Endodermal cell (in vitro differentiated cells): ENCODE results near the gene TNFRSF19. TPM values are rescaled to one million over a fixed set of nuclear protein-coding genes. Genes with fewer than 3 reads are reported as not detected.

ENCODE experiments used
- DNase-seq: peaks from one replicate; pipeline ENCODE4 v3.0.0-alpha.2; 2017
- H3K27ac ChIP-seq: 2 replicates; pipeline ENCODE4 v1.5.1; 2013; ENCODE audit warnings: mild to moderate bottlenecking, low read depth, low read length, moderate library complexity
- H3K27me3 ChIP-seq: 2 replicates; pipeline ENCODE4 v1.6.1; 2013; ENCODE audit warnings: mild to moderate bottlenecking, low read length, moderate library complexity; ENCODE audit not compliant: insufficient read depth, control insufficient read depth, poor library complexity, severe bottlenecking
- H3K36me3 ChIP-seq: 2 replicates; pipeline ENCODE4 v1.7.0; 2013; ENCODE audit warnings: mild to moderate bottlenecking, low read length, moderate library complexity; ENCODE audit not compliant: control insufficient read depth, insufficient read depth
- H3K4me1 ChIP-seq: one replicate; pipeline ENCODE4 v1.7.0; 2013; ENCODE audit warnings: low read length; ENCODE audit not compliant: control insufficient read depth, insufficient read depth
- H3K4me3 ChIP-seq: 2 replicates; pipeline ENCODE4 v1.5.1; 2013; ENCODE audit warnings: mild to moderate bottlenecking, low read length, moderate library complexity
- H3K9ac ChIP-seq: 2 replicates; pipeline ENCODE4 v1.6.1; 2013; ENCODE audit warnings: mild to moderate bottlenecking, low read length, moderate library complexity; ENCODE audit not compliant: poor library complexity, severe bottlenecking; ENCODE audit errors: extremely low read depth
- H3K9me3 ChIP-seq: 2 replicates; pipeline ENCODE4 v1.6.1; 2013; ENCODE audit warnings: mild to moderate bottlenecking, low read length, moderate library complexity; ENCODE audit not compliant: control insufficient read depth
- H3K27ac Mint-ChIP-seq: 2 replicates; pipeline ENCODE4 v1.8.0; 2020; ENCODE audit warnings: mixed read lengths
- H3K27me3 Mint-ChIP-seq: 2 replicates; pipeline ENCODE4 v1.8.0; 2021; ENCODE audit warnings: mild to moderate bottlenecking, mixed read lengths; ENCODE audit not compliant: insufficient read depth
- H3K36me3 Mint-ChIP-seq: 2 replicates; pipeline ENCODE4 v1.8.0; 2020; ENCODE audit warnings: low read depth, mixed read lengths
- H3K4me1 Mint-ChIP-seq: 2 replicates; pipeline ENCODE4 v1.8.0; 2020; ENCODE audit warnings: mixed read lengths
- H3K4me3 Mint-ChIP-seq: 2 replicates; pipeline ENCODE4 v1.8.0; 2020; ENCODE audit warnings: mild to moderate bottlenecking, moderate library complexity, mixed read lengths
- H3K9me3 Mint-ChIP-seq: 2 replicates; pipeline ENCODE4 v1.8.0; 2020; ENCODE audit warnings: mild to moderate bottlenecking, mixed read lengths
- WGBS, 2 experiments: methylation state at CpG; one replicate each; pipeline versions ENCODE4 v1.1.5 to v1.1.7; 2013; ENCODE audit warnings: missing lambda C conversion rate in 2 of 2, mixed read lengths in 1 of 2; ENCODE audit not compliant: insufficient coverage in 1 of 2, insufficient read length in 1 of 2; 5-methylcytosine and 5-hydroxymethylcytosine counted together
- total RNA-seq, 2 donors: library from RNA; stranded (reverse); fragmentation: NEBNext Ultra II Directional in 1 of 2; extraction: Animal tissue kit (Norgen Biotek cat#: 25700) in 1 of 2; gene quantifications; 2 replicates in 1 of 2; 3 replicates in 1 of 2; pipeline ENCODE4 v1.2.1, GENCODE V29; 2021
- TF ChIP-seq, protein P1 (sequence below): fragments of 200-600 bp; sonication (generic); conservative IDR thresholded peaks from 2 replicates; pipeline ENCODE4 v1.5.0; 2021; ENCODE audit warnings: antibody characterized with exemption, mild to moderate bottlenecking

TNFRSF19 gene
- total RNA-seq, 2 donors from 2014 or later = 9.2 to 13.0 TPM

DNA sequence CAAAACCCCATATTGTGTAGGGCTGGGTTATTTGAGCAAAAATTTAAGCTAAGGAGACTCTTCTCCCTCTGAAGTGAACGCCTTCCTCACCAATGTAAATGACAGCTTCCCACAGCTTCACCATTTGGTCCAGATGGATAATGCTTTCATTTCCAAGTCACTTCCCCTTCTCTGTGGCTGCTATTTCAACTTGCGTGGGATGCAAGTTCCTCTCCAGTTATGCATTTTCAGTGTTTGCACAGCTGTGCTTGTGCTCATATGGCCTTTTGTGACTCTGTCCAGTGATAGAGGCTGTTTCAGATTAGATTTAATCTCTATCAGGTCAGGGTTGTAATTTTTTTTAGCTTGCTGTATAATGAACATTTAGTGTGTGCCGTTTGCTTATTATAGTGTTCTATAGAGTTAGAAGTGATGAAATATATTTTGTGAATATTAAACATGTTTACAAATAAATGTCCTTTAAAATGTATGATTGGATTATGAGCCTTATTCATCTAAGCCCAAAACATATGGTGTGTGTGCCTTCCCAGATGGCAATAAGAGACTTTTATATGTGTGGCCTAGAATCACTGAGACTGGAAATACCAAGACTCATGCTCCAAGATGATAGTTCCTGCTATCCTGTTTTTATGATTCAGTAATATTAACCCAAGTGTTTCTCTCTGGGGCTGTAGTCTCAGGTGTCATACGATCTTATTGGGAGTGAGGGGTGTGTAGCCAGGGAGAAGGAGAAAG lies 86.6 kb downstream of the TNFRSF19 start:
- Histone ChIP-seq H3K27ac (no peak overlapping the region), H3K4me1 (no peaks in the 10 kb centered on the region), H3K36me3 (no peaks in the 10 kb centered on the region), H3K27me3 (no peaks in the 10 kb centered on the region), H3K9me3 (peaks cover 7% of the 10 kb centered on the region), H3K4me3 (no peak overlapping the region), H3K9ac (no peak overlapping the region)
- no peak overlapping the region for H3K27ac Mint-ChIP-seq
- peaks cover 9% of the 10 kb centered on the region for H3K4me1 Mint-ChIP-seq
- H3K36me3 Mint-ChIP-seq = peaks cover 12% of the 10 kb centered on the region
- peaks cover 9% of the 10 kb centered on the region for H3K9me3 Mint-ChIP-seq
- WGBS, 2 experiments = 84 to 90% methylated on average over 1 to 4 of the region's 4 CpGs
- TF ChIP-seq, protein P1, sequence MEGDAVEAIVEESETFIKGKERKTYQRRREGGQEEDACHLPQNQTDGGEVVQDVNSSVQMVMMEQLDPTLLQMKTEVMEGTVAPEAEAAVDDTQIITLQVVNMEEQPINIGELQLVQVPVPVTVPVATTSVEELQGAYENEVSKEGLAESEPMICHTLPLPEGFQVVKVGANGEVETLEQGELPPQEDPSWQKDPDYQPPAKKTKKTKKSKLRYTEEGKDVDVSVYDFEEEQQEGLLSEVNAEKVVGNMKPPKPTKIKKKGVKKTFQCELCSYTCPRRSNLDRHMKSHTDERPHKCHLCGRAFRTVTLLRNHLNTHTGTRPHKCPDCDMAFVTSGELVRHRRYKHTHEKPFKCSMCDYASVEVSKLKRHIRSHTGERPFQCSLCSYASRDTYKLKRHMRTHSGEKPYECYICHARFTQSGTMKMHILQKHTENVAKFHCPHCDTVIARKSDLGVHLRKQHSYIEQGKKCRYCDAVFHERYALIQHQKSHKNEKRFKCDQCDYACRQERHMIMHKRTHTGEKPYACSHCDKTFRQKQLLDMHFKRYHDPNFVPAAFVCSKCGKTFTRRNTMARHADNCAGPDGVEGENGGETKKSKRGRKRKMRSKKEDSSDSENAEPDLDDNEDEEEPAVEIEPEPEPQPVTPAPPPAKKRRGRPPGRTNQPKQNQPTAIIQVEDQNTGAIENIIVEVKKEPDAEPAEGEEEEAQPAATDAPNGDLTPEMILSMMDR = no peak
- no peak overlapping the region for H3K4me3 Mint-ChIP-seq
- no peak for DNase-seq
- H3K27me3 Mint-ChIP-seq = no peaks in the 10 kb centered on the region

DNA sequence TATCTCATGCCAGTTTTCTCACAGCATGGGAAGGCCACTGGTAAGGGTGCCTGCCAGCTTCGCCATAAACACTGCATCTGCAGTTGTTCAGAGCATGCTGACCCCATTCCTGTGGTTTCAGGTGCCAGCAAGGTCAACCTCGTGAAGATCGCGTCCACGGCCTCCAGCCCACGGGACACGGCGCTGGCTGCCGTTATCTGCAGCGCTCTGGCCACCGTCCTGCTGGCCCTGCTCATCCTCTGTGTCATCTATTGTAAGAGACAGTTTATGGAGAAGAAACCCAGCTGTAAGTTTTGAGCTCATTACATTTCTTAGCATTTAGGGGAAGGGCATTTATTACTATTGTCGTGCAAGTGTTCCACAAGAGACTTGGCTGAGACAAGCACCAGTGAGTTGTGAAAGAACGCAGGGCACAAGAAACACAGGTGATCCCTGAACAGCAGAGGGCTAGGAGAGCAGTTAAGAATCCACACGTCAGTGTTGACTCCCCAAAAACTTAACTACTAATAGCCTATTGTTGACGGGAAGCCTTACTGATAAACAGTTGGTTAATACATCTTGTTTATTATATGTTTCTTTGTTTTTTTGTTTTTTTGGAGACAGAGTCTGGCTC lies 88.8 kb downstream of the TNFRSF19 start:
- no peak overlapping the region for H3K27ac Mint-ChIP-seq
- no peaks in the 10 kb centered on the region for H3K4me1 ChIP-seq
- TF ChIP-seq, protein P1 = no peak
- 95 to 97% methylated on average over 10 to 15 of the region's 15 CpGs for WGBS, 2 experiments
- peaks cover 11% of the 10 kb centered on the region for H3K9me3 ChIP-seq
- no peak overlapping the region for H3K4me3 ChIP-seq
- H3K9ac ChIP-seq = no peak overlapping the region
- H3K9me3 Mint-ChIP-seq = peaks cover 17% of the 10 kb centered on the region
- no peak overlapping the region for H3K27ac ChIP-seq
- H3K4me1 Mint-ChIP-seq = peaks cover under 1% of the 10 kb centered on the region
- no peaks in the 10 kb centered on the region for H3K36me3 ChIP-seq
- H3K4me3 Mint-ChIP-seq = no peak overlapping the region
- no peaks in the 10 kb centered on the region for H3K27me3 Mint-ChIP-seq
- no peak for DNase-seq
- peaks cover 18% of the 10 kb centered on the region for H3K36me3 Mint-ChIP-seq
- no peaks in the 10 kb centered on the region for H3K27me3 ChIP-seq

DNA sequence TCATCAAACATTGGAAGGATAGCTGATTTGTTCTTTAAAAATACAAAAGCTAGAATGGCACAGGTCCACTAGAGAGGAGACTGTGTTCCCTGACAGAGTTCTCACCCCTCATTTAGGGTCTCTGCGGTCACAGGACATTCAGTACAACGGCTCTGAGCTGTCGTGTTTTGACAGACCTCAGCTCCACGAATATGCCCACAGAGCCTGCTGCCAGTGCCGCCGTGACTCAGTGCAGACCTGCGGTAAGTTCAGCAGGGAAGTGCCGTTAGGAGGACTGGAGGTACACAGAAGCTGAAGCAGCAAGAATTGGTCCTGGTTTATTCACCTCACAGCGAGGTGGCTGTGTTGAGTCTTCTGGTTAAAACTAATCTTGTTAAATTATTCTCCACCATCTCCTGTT lies 90.0 kb downstream of the TNFRSF19 start:
- no peaks in the 10 kb centered on the region for H3K36me3 ChIP-seq
- H3K4me3 ChIP-seq = no peak overlapping the region
- TF ChIP-seq, protein P1 = no peak
- DNase-seq = no peak
- H3K27me3 ChIP-seq = no peaks in the 10 kb centered on the region
- H3K9ac ChIP-seq = no peak overlapping the region
- no peak overlapping the region for H3K27ac Mint-ChIP-seq
- H3K36me3 Mint-ChIP-seq = peaks cover 18% of the 10 kb centered on the region
- no peaks in the 10 kb centered on the region for H3K4me1 Mint-ChIP-seq
- 91 to 98% methylated on average over 6 to 9 of the region's 9 CpGs for WGBS, 2 experiments
- H3K4me3 Mint-ChIP-seq = no peak overlapping the region
- H3K27ac ChIP-seq = no peak overlapping the region
- H3K9me3 Mint-ChIP-seq = peaks cover 17% of the 10 kb centered on the region
- H3K4me1 ChIP-seq = no peaks in the 10 kb centered on the region
- no peaks in the 10 kb centered on the region for H3K27me3 Mint-ChIP-seq
- H3K9me3 ChIP-seq = peaks cover 11% of the 10 kb centered on the region
